GM21619 (cell line): Measurements from ENCODE around the gene SNX5.
"Not testable (repeated sequence)": the region's sequence is repeated elsewhere in the genome, so short reads cannot be mapped to it uniquely, and the experiment has no call there.

Source experiments
- ATAC-seq: cut with Tn5 transposase; IDR thresholded peaks from one replicate; pipeline ENCODE4 v1.9.1; 2021; ENCODE audit not compliant: unreplicated experiment

The SNX5 gene

DNA sequence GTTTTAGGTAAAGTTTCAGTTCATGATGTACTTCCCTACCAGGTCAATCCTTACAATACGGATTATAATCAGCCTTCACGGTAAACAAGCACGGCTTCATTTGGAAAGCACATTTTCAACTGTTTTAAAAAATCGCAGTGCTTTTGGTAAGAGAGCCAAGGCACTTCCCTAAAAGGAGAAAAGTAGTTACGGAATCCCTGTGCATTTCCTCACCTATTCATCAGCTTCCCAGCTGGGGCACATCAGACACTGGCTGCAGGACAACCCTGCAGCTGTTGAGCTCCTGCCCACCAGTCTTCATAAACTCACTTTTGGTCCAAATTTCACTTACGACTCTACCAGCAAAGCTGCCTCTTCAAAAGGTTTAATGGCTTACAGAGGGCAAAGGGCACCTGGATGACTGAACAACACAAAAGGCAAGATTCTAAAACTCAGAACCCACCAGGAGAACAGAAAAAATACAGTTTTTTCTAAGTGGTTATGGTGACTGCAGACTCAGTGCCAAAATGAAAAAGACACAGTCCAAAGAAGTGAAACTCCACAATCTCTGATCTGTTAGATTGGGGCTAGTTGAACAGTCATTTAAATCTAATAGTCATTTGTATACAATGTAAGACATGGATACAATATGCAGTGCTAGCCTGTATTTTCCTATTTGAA, 7.5 kb downstream of the SNX5 start:
- ATAC-seq: no peak

DNA sequence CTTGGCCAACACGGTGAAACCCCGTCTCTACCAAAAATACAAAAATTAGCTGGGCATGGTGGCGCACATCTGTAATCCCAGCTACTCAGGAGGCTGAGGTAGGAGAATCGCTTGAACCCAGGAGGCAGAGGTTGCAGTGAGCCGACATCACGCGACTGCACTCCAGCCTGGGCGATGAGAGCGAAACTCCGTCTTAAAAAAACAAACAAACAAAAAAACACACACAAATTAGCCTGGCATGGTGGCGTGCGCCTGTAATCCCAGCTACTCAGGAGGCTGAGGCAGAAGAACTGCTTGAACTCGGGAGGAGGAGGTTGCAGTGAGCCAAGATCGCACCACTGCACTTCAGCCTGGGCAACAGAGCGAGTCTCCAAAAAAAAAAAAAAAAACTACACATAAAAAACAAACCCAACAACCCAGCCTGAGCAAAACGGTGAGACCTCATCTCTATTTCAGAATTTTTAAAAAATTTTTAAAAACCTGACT, 8.2 kb downstream of the SNX5 start:
- not testable (repeated sequence) for ATAC-seq

DNA sequence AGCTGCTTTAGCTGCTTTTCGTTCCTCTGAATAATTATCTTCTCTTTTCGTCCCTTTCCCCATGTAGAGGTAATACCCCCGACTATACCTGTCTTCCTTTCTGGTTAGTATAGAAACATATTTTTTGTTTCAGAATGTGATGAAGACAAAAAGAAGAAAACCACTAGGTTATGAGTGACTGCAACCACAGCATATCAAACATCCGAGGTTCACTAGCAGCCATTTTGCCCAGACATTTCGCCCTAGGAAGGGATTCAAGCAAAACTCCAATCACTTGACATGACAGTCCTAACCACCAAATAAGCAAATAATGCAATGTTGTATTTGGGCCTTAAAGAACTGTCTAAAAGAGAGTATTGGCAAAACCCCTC, 9.4 kb downstream of the SNX5 start:
- no peak for ATAC-seq

DNA sequence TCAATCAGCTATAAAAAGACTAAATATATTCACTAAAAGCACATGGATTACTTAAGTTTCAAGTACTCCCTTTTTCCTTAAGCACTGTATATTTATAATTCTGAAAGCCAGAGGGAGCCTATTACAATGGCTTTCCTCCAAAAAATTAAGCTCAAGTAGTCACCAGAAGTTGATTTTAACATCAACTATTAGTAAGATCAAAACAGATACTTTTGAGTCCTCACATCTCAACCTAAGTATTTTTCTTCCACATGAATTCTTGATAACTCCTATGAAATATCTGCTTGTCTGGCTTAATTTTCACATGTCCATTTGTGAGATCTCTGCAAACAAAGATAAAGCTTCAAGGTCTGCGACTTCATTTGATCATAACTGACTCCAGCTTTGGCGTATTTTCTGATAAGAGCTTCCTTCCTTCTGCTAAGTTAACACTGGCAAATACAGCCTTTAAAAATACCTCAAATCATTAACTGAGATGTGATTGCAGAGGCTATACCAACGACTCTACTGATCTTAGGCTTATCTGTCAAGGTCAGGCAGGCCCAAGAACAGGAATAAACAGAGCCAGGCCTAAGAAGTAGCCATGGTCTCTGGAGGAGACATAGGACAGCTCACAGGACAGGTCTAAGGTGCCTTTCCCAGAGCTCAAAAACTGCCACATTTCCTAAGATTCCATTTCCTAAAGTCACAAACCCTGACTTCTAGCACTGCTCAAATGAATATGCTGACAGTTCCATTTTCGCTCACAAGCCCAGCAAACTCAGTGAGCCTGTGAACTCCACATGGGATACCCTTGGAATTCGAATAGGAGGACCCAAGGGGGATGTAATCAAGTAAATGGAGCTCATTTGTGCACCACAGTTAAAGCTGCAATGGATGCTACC, 10.0 kb downstream of the SNX5 start:
- ATAC-seq: no peak

DNA sequence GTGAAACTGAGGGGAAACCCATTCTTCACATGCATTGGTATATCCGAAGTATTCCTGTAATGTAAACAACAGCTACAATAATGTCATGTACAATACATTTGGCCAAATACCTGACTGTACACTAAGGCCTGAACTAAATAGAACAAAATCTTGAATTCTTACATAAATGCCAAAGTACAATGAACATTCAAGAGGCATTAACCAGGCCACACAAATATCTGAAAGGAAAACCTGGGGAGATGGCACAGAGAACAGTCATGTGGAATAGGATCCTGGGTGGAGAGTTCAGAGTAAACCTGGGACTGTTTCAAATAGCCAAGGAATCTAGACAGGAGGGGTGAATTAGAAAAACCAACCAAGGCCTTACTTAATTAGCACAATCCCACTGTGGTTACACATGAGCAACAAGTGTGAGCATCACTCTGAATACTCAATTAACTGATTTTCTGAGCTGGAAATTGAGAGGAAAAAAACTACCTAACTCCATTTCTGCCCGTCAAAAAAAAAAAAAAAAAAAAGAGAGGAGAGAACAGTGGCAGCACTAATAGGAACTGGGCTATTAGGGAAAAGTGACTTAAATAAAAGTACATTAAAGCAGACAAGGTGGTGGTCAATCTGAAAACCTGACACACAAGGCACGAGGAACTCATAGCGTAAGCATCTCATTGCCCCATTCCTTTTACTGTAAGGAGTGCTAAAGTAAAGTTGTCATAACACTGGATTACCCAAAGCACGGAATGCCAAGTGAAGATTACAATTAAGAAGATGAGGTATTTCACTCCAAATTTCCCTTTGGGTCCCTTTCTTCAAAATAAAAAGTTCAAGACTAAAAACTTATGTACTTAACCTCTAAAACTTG, 10.9 kb downstream of the SNX5 start:
- ATAC-seq: no peak

DNA sequence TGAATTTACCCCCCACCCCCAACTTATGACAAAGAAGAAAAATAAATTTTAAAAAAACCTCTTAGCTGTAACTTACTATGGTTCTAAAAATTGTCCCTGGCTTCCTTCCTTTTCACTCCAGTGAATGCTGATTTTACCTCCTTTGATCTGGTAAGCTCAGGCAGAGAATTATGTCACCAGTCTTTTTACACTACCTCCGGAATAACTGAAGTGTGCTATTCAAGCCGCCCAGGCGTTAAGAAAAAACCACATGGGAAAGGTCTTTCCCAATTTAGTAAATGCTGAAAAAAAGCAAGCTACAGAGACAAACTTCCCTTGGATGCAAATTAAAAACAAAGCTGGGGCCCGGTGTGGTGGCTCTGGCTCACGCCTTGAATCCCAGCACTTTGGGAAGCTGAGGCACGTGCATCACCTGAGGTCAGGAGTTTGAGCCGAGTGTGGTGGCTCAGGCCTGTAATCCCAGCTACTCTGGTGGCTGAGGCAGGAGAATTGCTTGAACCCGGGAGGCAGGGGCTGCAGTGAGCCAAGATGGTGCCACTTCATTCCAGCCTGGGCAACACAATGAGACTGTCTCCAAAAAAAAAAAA, 12.4 kb downstream of the SNX5 start:
- ATAC-seq: no peak

DNA sequence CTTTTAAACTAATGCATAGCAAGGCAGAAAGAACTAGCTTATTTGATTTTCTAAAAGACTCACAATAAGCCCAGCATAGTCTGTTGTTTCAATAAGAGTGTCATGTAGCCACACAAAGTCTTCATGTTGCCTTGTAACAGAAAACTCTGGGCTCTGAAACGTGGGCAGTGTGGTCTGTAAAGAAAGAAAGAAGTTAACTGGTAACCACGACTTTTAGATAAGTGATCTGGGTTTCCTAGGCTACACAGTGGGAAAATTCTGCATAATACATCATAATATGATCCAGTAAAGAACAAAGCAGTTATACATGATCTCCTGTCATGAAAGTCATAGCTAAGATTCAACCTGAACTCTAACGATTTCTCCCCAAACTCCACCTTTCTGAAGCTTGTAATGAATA, 13.3 kb downstream of the SNX5 start:
- no peak for ATAC-seq

DNA sequence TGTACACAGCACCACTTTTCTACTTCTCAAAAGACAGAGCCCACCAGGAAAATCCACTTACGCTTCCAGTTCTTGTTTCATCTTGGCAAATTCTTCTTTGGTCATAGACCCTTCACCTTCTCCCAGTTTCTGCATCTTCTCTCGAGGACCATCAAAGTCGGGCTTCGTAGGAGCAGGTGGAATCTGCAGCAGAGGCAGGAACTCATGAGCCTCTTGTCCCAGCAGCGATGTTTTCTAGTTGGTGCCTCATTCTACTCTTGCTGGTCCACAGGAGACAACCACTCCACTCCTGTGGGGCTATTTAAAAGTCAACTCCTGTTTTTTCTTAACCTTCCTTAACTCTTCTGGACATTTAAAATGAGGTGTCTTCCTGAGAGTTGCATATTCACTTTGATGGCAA, 14.7 kb downstream of the SNX5 start:
- no peak for ATAC-seq

DNA sequence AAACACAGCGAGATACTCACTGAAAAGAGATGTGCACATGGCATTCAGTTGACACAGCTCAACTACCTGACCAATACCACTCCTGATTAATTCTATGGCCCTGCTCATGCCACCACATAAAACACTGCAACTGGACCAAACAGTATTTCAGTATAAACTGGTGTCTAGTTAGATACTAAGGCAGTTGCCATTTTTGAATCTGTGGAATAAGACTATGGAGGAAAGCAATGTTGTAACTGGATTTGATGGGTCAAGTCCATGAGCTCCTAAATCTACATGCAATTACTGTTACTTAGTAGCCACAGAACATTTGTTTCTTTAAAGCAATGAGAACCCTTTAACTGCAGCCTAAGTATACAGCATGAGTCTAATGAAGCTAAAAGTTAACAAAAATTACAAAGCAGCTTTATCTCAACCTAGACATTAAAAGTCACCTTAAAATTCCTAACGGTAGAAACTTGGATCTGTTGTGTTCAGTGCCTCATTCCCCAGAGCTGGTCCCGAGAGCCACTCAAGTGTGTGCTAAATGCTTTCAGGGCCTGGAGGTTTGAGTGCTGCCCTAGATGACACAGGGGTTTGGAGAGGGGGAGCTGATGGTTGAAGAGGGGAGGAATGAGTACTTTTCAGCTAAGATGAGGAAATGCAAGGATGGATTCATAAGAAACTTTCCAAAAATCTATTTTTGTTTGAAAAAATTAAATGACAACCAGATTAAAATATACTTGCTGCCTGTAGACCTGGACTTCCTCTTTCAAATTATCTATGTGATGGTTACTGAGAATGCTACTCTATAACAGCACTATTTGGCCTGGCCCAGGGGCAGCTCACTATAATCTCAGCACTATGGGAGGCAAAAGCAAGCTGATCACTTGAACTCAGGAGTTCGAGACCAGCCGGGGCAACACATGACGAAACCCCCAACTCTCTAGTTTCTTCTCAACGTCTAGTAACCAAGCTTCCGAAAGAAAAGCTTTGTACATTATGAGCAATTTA, 15.6 kb downstream of the SNX5 start:
- ATAC-seq: no peak

DNA sequence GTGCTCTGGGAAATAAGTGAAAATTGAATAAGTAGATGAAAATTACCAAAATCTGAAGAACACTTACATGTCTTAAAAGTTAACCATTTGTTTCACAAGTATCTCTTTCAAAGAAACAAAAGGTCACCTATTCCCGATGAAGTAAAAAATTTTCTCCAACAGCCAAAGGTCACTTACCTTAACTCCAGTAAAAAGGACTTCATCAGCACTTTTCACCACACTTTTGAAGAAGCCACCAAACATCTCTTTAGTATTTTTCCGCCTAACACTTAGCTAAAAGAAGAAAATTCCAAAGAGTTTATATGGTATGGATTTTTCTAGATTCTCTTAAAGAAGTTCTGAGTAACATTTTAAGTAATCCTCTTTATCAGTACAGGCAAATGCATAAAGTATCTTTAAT, 17.3 kb downstream of the SNX5 start:
- ATAC-seq: no peak

DNA sequence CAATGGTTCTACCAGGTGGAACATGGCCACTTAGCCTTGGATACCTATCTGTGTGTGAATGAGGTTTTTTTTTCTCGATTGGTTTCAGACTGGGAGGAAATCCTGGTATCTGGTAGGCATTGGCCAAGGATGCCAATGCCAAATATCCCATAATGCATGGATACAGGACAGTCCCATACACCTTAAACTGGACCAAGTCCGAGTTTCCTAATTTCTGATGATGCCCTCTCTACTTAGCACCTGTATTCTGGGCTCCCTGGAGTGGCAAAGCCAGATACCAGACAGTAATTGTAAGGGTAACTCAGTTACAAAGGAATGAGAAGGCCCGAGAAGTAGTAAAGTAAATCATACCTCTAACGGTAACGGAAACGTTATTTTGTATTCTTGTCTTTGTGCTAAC, 17.9 kb downstream of the SNX5 start:
- no peak for ATAC-seq

DNA sequence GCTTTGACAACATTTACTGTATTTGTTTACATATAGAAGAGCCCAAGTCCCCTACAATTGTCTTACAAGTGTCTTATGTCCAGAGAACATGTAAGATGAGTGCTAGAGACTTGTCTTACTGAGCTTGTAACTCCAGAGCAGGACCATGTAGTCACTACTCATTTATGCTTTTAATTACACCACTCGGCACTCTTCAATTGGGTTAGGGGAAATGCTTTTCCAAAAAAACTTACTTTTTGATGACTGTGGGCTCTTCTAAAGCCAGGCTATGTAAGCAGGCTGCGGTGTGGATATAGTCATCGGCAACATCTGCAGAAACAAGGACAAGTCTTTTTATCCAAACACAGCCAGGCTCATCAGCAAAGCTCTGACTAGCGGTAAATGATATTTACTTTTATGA, 18.7 kb downstream of the SNX5 start:
- ATAC-seq: no peak

DNA sequence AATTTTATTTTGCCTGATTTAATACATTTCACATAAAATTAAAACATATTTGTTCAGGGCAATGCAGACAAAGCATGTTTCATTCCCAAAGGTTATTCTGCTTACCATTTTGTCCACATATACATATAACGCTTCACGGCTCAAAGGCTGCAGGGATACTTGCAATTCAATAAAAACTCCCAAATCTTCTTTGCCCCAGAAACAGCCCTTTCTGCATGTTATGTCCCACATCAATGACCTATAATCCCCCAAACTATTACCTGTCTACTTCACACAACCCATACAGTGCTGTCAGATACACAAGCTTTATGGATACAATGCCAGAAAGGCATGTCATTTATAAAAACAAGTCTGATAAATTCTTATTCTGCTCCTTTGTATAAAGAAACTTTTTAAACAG, 20.2 kb downstream of the SNX5 start:
- ATAC-seq: no peak

DNA sequence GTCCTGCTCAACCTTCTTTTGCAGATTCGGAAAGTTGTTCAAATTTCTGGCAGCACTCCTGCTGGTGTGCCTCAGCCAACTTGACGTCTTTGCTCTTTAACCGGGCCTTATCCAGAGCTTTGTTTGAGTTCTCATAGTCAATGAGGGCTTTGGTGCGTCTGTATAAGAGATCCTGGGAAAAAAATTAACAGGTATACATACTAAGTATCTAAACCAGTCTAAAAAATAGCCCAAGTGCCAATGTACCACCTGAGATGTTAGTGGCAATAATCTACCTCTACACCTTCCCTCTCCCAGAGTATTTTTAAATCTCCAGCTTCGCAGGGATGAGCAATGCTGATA, 21.1 kb downstream of the SNX5 start:
- ATAC-seq: no peak

DNA sequence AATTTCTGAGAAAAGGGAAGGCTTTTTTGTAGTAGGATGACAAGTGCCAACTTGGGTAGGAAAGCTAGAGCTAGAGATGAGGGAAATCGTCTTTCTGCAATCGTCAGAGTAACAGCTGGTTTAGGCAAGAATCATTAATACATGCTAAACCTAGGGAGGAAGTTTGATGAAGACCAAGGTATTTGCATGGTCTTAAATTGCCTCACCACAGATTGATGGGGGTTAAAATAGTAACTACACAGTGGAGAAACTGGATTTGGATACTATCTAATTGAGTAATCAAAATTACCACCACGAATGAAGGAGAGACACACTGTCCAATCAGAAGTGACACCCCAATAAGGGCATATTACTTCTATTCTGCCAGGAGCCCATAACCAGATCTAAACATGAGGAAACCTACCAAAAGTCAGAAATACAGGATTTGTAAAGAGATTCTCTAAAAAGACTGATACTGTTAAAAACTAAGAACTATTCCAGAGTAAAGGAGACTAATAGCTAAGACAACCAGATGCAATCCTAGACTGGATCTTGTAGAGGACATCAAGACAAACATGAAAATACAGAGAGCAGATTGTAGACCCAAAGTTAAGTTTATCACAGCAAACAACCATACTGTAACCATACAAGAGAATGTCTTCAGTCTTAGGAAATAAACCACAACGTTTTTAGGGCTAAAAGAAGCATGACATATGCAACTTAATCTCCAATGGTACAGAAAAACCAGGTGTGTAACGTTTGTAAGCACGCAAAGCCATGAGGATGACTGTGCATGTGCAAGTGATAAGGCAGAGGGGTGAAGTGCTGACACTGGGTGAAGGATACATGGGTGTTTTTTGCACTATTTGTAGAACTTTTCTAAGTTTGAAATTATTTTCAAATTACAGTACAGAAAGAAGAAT, 21.8 kb downstream of the SNX5 start:
- ATAC-seq: no peak

DNA sequence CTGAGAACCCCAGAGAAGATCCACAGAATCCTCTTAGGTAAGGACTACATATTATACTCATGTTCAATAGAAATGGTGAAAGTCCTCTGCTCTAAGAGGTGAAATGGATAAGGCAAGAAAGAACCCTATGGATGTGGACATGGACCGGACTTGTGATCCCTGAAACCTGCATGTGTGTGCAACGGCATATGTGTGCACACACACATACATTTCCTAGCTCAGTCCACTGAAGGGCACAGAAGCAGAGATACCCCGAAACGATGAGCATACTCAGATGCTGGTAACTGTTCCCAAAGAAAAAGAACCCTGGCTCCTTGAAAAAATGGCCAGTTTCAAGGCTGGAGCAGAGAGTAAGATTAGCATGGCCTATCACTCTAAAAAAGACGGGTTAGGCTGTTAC, 22.6 kb downstream of the SNX5 start:
- no peak for ATAC-seq

DNA sequence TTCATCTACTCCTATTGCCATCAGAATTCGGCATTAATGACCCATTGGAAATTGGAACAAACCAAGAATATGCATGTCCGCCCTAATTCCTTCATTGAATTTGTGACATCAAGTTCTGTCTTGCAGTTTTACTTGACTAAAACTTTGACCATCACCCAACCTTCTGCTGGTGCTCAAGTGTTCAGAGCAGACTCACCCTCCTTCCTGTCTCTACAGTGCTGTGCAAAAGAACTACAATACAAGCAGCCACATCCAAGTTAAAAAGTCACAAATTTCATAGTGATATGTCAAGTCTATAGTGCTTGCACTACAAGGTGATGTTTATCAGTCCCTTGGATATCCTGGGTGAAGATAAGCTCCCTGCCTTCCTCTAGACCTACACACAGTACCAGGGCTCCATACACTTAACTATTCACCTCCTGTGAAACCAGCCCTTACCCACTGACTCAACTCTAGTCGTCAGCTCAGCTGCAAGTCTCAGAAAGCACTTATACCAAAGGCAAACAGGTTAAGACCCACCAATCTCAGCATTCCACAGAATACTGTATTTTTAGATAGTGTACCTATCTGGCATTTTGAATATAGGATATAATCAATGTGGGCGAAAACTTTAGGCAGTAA, 23.6 kb downstream of the SNX5 start:
- ATAC-seq: no peak

DNA sequence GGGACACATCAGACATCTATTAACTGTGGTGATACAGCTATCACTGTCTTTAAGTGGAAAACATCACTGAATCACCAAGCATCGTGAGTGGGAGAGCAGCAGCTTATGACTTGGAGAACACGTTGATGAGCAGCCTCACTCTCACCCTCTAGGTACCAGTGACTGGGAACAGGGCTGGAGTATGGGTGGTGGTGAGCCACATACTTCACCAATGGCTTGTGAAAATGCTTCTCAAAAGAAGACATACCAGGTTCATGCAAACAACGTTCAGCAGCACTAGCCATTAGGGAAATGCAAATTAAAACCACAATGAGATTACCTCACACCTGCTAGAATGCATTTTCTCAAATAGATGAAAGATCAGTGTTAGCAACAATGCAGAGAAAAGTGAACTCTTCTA, 25.3 kb downstream of the SNX5 start:
- ATAC-seq: peak; percentile 72

DNA sequence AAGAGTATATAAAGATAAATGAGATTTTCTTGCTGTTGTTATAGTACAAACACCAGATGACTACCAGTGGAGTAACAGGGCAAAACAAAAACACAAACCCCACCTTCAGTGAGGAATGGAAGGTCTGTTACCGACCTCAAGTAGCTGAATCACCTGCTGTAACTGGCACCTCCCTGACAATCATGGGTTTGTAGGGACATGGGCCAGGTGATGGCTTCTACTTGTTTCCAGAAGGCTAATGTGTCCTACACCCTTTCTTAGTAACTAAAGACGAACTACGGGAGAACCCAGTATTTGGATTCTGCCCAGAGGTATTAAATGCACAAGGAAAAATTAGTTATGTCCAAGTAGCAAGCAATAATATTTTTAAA, 26.8 kb downstream of the SNX5 start:
- ATAC-seq: no peak
